Non-pigmented ciliary epithelial cell (primary cell): Measurements from ENCODE around the gene HPSE.
"Not testable (repeated sequence)": the region's sequence is repeated elsewhere in the genome, so short reads cannot be mapped to it uniquely, and the experiment has no call there.

Experiments used
- DNase-seq: peaks from one replicate; pipeline ENCODE4 v3.0.0-alpha.2; 2010; ENCODE audit warnings: low read depth

HPSE gene

GRCh38 chr4:83331956-83332355 is 2.7 kb downstream of the HPSE start:
- DNase-seq: no peak

- no peak for DNase-seq
These were observed 5.0 kb downstream of the HPSE start for GRCh38 chr4:83329521-83330110.

GRCh38 chr4:83328521-83329187 is 6.0 kb downstream of the HPSE start:
- no peak for DNase-seq

GRCh38 chr4:83326546-83326945 is 8.1 kb downstream of the HPSE start:
- DNase-seq: no peak

GRCh38 chr4:83325306-83325705 is 9.3 kb downstream of the HPSE start:
- not testable (repeated sequence) for DNase-seq

- DNase-seq: no peak
These were observed 11.5 kb downstream of the HPSE start for GRCh38 chr4:83323136-83323535.

GRCh38 chr4:83320548-83320947 is 14.1 kb downstream of the HPSE start:
- no peak for DNase-seq

- no peak for DNase-seq
These were observed 16.0 kb downstream of the HPSE start for GRCh38 chr4:83318666-83319065.

GRCh38 chr4:83317671-83318070 is 17.0 kb downstream of the HPSE start:
- no peak for DNase-seq

- DNase-seq: no peak
These were observed 18.0 kb downstream of the HPSE start for GRCh38 chr4:83316459-83317165.

- DNase-seq: no peak
These were observed 19.2 kb downstream of the HPSE start for GRCh38 chr4:83315341-83315870.

- no peak for DNase-seq
These were observed 26.0 kb downstream of the HPSE start for GRCh38 chr4:83308672-83309071.

- no peak for DNase-seq
These were observed 26.7 kb downstream of the HPSE start for GRCh38 chr4:83307920-83308319.

GRCh38 chr4:83305187-83305586 is 29.5 kb downstream of the HPSE start:
- no peak for DNase-seq

GRCh38 chr4:83297548-83298260 is 36.9 kb downstream of the HPSE start:
- DNase-seq: no peak

GRCh38 chr4:83293305-83294046 is 41.2 kb downstream of the HPSE start:
- no peak for DNase-seq

GRCh38 chr4:83290059-83290774 is 44.4 kb downstream of the HPSE start:
- not testable (repeated sequence) for DNase-seq

GRCh38 chr4:83288381-83288780 is 46.3 kb downstream of the HPSE start:
- DNase-seq: not testable (repeated sequence)

GRCh38 chr4:83285055-83285407 is 49.6 kb downstream of the HPSE start:
- no peak for DNase-seq

GRCh38 chr4:83284193-83285054 is 50.2 kb downstream of the HPSE start, which contains the start of gene COQ2:
Gene COQ2, minus strand, starts transcription at chr4:83284798. Its CDS starts 34 bp downstream, at chr4:83284764.
- peak; percentile 72 for DNase-seq
